GM23248 (cell line): ENCODE measurements around the gene SOAT1. TPM values are rescaled to one million over a fixed set of nuclear protein-coding genes. Genes with fewer than 3 reads are reported as not detected.

Source experiments
- DNase-seq: peaks from one replicate; pipeline ENCODE4 v3.0.0-alpha.2; 2015
- H2AFZ ChIP-seq: fragments of 200-600 bp; sonication (generic); 2 replicates; pipeline ENCODE4 v1.6.1; 2016; ENCODE audit warnings: antibody characterized with exemption
- H3F3A ChIP-seq: fragments of 200-600 bp; sonication (generic); 2 replicates; pipeline ENCODE4 v1.6.1; 2016; ENCODE audit warnings: mild to moderate bottlenecking, antibody characterized with exemption, mixed run types; ENCODE audit not compliant: insufficient read depth
- H3K27ac ChIP-seq: fragments of 200-600 bp; sonication (generic); 2 replicates; pipeline ENCODE4 v1.5.1; 2016; ENCODE audit warnings: mild to moderate bottlenecking
- H3K27me3 ChIP-seq: fragments of 200-600 bp; sonication (generic); replicated peaks from 2 replicates; pipeline ENCODE4 v1.6.1; 2016; ENCODE audit warnings: mild to moderate bottlenecking; ENCODE audit not compliant: insufficient read depth
- H3K36me3 ChIP-seq: fragments of 200-600 bp; sonication (generic); 2 replicates; pipeline ENCODE4 v1.6.1; 2016; ENCODE audit warnings: low read depth, mild to moderate bottlenecking
- H3K4me1 ChIP-seq: fragments of 200-600 bp; sonication (generic); 2 replicates; pipeline ENCODE4 v1.6.1; 2016; ENCODE audit warnings: mild to moderate bottlenecking; ENCODE audit not compliant: insufficient read depth
- H3K4me2 ChIP-seq: fragments of 200-600 bp; sonication (generic); one replicate; pipeline ENCODE4 v1.6.1; 2016; ENCODE audit warnings: mild to moderate bottlenecking; ENCODE audit not compliant: unreplicated experiment
- H3K4me3 ChIP-seq: fragments of 200-600 bp; sonication (generic); 2 replicates; pipeline ENCODE4 v1.5.1; 2016; ENCODE audit warnings: mild to moderate bottlenecking
- H3K79me2 ChIP-seq: fragments of 200-600 bp; sonication (generic); 2 replicates; pipeline ENCODE4 v1.6.1; 2016; ENCODE audit warnings: mild to moderate bottlenecking; ENCODE audit not compliant: insufficient read depth
- H3K9ac ChIP-seq: fragments of 200-600 bp; sonication (generic); 2 replicates; pipeline ENCODE4 v1.6.1; 2016; ENCODE audit warnings: mild to moderate bottlenecking
- H3K9me2 ChIP-seq: fragments of 200-600 bp; sonication (generic); 2 replicates; pipeline ENCODE4 v1.6.1; 2016; ENCODE audit warnings: mixed run types, mild to moderate bottlenecking, moderate library complexity; ENCODE audit not compliant: insufficient read depth
- H3K9me3 ChIP-seq: fragments of 200-600 bp; sonication (generic); one replicate; pipeline ENCODE4 v1.6.1; 2017; ENCODE audit warnings: low read depth
- H4K20me1 ChIP-seq: fragments of 200-600 bp; sonication (generic); 2 replicates; pipeline ENCODE4 v1.6.0; 2016; ENCODE audit not compliant: insufficient read depth
- EZH2 ChIP-seq: fragments of 200-600 bp; sonication (generic); IDR thresholded peaks from 2 replicates; pipeline ENCODE4 v1.6.1; 2018; ENCODE audit warnings: antibody characterized with exemption, mild to moderate bottlenecking; ENCODE audit not compliant: insufficient read depth, poor library complexity, severe bottlenecking
- EZH2phosphoT487 ChIP-seq: fragments of 200-600 bp; sonication (generic); IDR thresholded peaks from 2 replicates; pipeline ENCODE4 v1.6.1; 2018; ENCODE audit warnings: antibody characterized with exemption, moderate library complexity, mild to moderate bottlenecking, low read depth; ENCODE audit not compliant: insufficient read depth
- WGBS, 2 experiments: methylation state at CpG; one replicate each; pipeline ENCODE4 v1.1.6; 2015 to 2017; ENCODE audit warnings: low lambda C conversion rate in 2 of 2, low coverage in 1 of 2; ENCODE audit errors: missing lambda C conversion rate in 2 of 2; 5-methylcytosine and 5-hydroxymethylcytosine counted together
- in situ Hi-C: fragments of 300-500 bp; cut with MboI; formaldehyde crosslinking; loops from 2 replicates; pipeline ENCODE4 v1.15.0; 2020
- polyA plus RNA-seq: library from polyadenylated mRNA; unstranded; fragments of >200 nt; fragmentation: Nextera tagmentation; extraction: Ambion mirVana; gene quantifications from 2 replicates; pipeline ENCODE4 v1.2.1, GENCODE V29; 2016
- total RNA-seq: library from RNA; depleted of rRNA; stranded (reverse); fragments of >200 nt; shearing (Covaris generic); gene quantifications from 2 replicates; pipeline ENCODE4 v1.2.3, GENCODE V29; 2014

The SOAT1 gene
- total and polyA plus RNA-seq, 2 experiments from 2014 or later = 22.4 to 70.2 TPM

GRCh38 chr1:179329862-179330261 is 36.3 kb downstream of the SOAT1 start:
- in situ Hi-C loops = loop anchor here (25.0 kb wide), 1 partner anchor 243 kb away; the partner anchor contains the start of gene TOR3A

DNA sequence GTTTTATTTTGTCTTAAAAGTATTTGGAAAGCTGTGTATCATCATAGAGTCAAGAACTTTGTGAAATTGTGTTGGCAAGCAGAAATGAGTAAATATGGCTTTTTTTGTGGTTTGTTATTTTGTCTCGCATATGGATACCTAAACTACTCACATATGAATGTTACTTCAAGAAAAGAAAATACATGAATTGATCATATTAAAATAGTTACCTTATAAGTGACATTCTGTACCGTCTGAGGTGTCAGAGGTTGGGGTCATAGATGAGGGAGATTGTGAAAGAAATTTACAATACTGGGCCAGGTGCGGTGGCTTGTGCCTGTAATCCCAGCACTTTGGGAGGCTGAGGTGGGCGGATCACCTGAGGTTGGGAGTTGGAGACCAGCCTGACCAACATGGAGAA is 40.8 kb downstream of the SOAT1 start:
- 96 to 97% methylated on average over 4 of the region's 4 CpGs for WGBS, 2 experiments
- no peak for DNase-seq
- no peak for TF ChIP-seq EZH2
- TF ChIP-seq EZH2phosphoT487 = no peak
- H3K79me2 ChIP-seq = peaks cover 9% of the 10 kb centered on the region
- no peak overlapping the region for H3K4me2 ChIP-seq
- H3F3A ChIP-seq = no peaks in the 10 kb centered on the region
- no peaks in the 10 kb centered on the region for H3K36me3 ChIP-seq
- in situ Hi-C loops = loop anchor here (25.0 kb wide), 1 partner anchor 247 kb away; the partner anchor contains the start of gene TOR3A
- H3K9me2 ChIP-seq = no peaks in the 10 kb centered on the region
- no peak overlapping the region for H3K4me3 ChIP-seq
- no peak overlapping the region for H3K27ac ChIP-seq
- H3K9ac ChIP-seq = no peak overlapping the region
- no peak overlapping the region for H2AFZ ChIP-seq
- H4K20me1 ChIP-seq = no peaks in the 10 kb centered on the region
- H3K9me3 ChIP-seq = no peaks in the 10 kb centered on the region
- no peaks in the 10 kb centered on the region for H3K4me1 ChIP-seq
- H3K27me3 ChIP-seq = no peaks in the 10 kb centered on the region

More at GRCh38 chr1:179329862-179330261, 36.3 kb downstream of the SOAT1 start:
- DNase-seq = no peak
- 97 to 98% methylated on average over 2 of the region's 2 CpGs for WGBS, 2 experiments
- H3K4me3 ChIP-seq = no peak overlapping the region
- no peaks in the 10 kb centered on the region for H3K4me1 ChIP-seq
- no peak overlapping the region for H3K4me2 ChIP-seq
- H3K9ac ChIP-seq = no peak overlapping the region
- no peak overlapping the region for H2AFZ ChIP-seq
- 0 out of 2 replicates have a peak, but pooled peaks cover 13% of the 10 kb centered on the region for H3K36me3 ChIP-seq
- H4K20me1 ChIP-seq = no peaks in the 10 kb centered on the region
- H3K9me2 ChIP-seq = no peaks in the 10 kb centered on the region
- no peaks in the 10 kb centered on the region for H3K9me3 ChIP-seq
- no peaks in the 10 kb centered on the region for H3F3A ChIP-seq
- peaks cover 16% of the 10 kb centered on the region for H3K79me2 ChIP-seq
- H3K27me3 ChIP-seq = no peaks in the 10 kb centered on the region
- no peak overlapping the region for H3K27ac ChIP-seq
- TF ChIP-seq EZH2 = no peak
- no peak for TF ChIP-seq EZH2phosphoT487

DNA sequence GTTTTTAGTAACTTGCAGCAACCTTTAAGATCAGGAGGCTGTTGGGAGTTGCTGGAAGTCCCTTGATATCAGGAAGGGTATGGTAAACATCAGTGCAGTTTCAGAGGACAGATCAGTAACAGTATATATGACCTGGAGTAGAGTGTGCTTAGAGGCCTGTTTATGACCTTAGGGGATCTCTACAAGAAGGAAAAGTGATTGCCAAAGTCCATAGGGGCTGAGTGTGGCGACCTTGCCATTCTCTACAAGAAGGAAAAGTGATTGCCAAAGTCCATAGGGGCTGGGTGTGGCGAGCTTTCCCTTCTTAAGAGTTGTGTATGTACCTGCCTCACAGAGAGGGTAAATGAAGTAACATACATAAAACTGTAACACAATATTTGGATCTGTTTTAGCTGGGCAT is 43.7 kb downstream of the SOAT1 start:
- H3K27ac ChIP-seq = no peak overlapping the region
- no peaks in the 10 kb centered on the region for H3K4me1 ChIP-seq
- DNase-seq = no peak
- no peak overlapping the region for H3K4me3 ChIP-seq
- TF ChIP-seq EZH2phosphoT487 (no peak), EZH2 (no peak)
- H2AFZ ChIP-seq = no peak overlapping the region
- no peaks in the 10 kb centered on the region for H4K20me1 ChIP-seq
- WGBS, 2 experiments = 97 to 100% methylated on average over 2 of the region's 2 CpGs
- no peaks in the 10 kb centered on the region for H3K9me2 ChIP-seq
- no peak overlapping the region for H3K4me2 ChIP-seq
- no peak overlapping the region for H3K9ac ChIP-seq
- in situ Hi-C loops = loop anchor here (25.0 kb wide), 1 partner anchor 250 kb away; the partner anchor contains the start of gene TOR3A
- H3K79me2 ChIP-seq = no peaks in the 10 kb centered on the region; the same call in 1 of the 2 replicates
- H3F3A ChIP-seq = no peaks in the 10 kb centered on the region
- peaks cover 6% of the 10 kb centered on the region; the same call in 1 of the 2 replicates for H3K36me3 ChIP-seq
- no peaks in the 10 kb centered on the region for H3K9me3 ChIP-seq
- no peaks in the 10 kb centered on the region for H3K27me3 ChIP-seq

GRCh38 chr1:179337942-179338560 is 44.5 kb downstream of the SOAT1 start:
- no peak overlapping the region for H3K4me3 ChIP-seq
- peaks cover 6% of the 10 kb centered on the region; the same call in 1 of the 2 replicates for H3K36me3 ChIP-seq
- no peak overlapping the region for H3K4me2 ChIP-seq
- DNase-seq = no peak
- in situ Hi-C loops = loop anchor here (25.0 kb wide), 1 partner anchor 251 kb away; the partner anchor contains the start of gene TOR3A
- no peaks in the 10 kb centered on the region for H3K9me2 ChIP-seq
- no peaks in the 10 kb centered on the region for H3K27me3 ChIP-seq
- H3K4me1 ChIP-seq = no peaks in the 10 kb centered on the region
- no peak overlapping the region for H3K9ac ChIP-seq
- H4K20me1 ChIP-seq = no peaks in the 10 kb centered on the region
- H2AFZ ChIP-seq = no peak overlapping the region
- H3K9me3 ChIP-seq = no peaks in the 10 kb centered on the region
- no peaks in the 10 kb centered on the region; the same call in 1 of the 2 replicates for H3K79me2 ChIP-seq
- H3K27ac ChIP-seq = no peak overlapping the region
- H3F3A ChIP-seq = no peaks in the 10 kb centered on the region
- no peak for TF ChIP-seq EZH2phosphoT487
- TF ChIP-seq EZH2 = no peak
- 98 to 99% methylated on average over 5 of the region's 5 CpGs for WGBS, 2 experiments
